Measurements from ENCODE around the gene MTMR2.

MTMR2 gene

GRCh38 chr11:95923728-95924413 is at the start of gene MTMR2:
Gene MTMR2, minus strand, starts transcription at chr11:95924107. Its CDS starts 153 bp downstream, at chr11:95923954.
- no peak for DNase-seq

- no peak for DNase-seq
Measured at GRCh38 chr11:95972060-95972459, 48.2 kb upstream of the MTMR2 start.

GRCh38 chr11:95968585-95968984 is 44.7 kb upstream of the MTMR2 start:
- no peak for DNase-seq

GRCh38 chr11:95964281-95964680 is 40.4 kb upstream of the MTMR2 start:
- no peak for DNase-seq

GRCh38 chr11:95961758-95962157 is 37.9 kb upstream of the MTMR2 start:
- DNase-seq = no peak

DNA sequence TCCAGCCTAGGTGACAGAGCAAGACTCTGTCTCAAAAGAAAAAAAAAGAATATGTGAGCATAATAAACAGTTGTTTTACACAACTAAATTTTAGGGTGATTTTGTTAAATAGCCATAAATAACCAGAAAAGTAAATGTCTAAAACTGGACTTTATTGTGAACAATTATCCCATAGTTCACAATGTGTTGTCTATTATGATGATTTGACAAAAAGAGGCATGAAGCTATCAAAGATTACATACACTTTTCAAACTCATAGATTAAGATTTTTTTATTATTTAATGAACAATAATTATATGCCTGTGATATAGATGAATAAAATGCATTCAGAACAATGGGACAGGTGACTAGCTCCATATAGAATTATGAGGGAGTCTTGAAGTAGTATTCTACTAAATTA is 27.0 kb upstream of the MTMR2 start:
- DNase-seq = no peak

- DNase-seq = no peak
Measured at GRCh38 chr11:95948637-95949036, 24.7 kb upstream of the MTMR2 start.

- DNase-seq = no peak
Measured at GRCh38 chr11:95944623-95945022, 20.7 kb upstream of the MTMR2 start.

DNA sequence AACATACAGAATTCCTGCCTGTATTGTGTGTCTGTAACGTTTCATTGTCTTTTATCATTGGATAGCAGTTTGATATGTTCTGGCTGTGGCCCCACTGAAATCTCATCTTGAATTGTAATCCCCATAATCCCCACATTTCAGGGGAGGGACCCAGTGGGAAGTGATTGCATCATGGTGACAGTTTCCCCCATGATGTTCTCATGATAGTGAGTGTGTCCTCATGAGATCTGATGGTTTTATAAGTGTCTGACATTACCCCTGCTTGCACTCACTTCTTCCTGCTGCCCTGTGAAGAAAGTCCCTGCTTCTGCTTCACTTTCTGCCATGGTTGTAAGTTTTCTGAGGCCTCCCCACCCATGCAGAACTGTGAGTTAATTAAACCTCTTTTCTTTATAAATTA is 19.6 kb upstream of the MTMR2 start:
- DNase-seq = no peak

- no peak for DNase-seq
Measured at GRCh38 chr11:95939091-95939490, 15.2 kb upstream of the MTMR2 start.

DNA sequence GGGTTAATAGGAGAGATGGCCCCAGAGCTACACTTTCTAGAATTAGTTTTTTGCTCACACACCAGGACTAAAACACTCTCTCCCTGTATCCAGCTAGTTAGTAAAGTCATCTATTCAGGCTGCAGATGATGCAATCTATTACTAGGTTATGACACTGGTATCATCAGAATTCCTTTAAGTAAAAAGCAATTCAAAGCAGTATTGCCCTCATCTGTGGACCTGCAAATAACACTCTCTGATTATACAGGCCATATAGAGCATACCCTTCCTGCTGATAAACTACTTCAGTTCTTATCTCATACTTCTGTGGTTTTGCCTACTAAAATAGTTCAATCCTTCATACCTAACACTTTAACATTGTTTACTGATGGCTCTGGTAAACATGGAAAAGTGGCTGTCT is 13.5 kb upstream of the MTMR2 start:
- DNase-seq = no peak

DNA sequence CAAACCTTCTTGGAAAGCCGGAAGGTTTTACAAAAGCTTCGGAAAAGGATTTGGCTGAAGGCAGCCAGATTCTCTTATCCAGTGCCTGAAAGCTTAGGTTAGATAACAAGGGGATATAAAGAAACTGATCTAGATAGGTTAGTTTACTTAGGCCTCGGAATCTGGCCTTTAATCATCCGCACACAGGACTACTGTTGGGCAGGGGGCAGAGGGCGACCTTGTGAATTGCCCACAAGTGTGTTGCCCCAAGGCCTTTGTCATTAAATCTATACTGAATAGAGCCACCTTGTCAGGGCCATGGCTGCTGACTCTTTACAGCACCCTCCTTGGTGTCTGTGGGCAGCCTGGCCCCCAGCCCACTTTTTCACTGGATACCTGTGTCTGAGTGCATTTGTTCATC is 9.7 kb upstream of the MTMR2 start:
- no peak for DNase-seq

GRCh38 chr11:95931916-95932315 is 8.0 kb upstream of the MTMR2 start:
- DNase-seq = no peak

DNA sequence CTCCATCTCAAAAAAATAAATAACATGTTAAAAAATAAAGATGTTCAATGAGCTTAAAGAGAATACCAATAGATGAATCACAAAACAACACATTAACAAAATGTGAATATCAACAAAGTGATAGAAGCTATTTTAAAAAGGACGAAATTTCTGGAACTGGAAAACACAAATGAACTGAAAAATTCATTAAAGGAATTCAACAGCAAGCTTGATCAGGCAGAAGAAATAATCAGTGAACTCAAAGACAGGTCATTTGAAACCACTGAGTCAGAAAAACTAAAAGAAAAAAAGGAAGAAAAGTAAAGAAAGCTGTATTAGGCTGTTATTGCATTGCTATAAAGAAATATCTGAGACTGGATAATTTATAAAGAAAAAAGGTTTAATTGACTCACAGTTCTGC is 7.0 kb upstream of the MTMR2 start:
- no peak for DNase-seq

DNA sequence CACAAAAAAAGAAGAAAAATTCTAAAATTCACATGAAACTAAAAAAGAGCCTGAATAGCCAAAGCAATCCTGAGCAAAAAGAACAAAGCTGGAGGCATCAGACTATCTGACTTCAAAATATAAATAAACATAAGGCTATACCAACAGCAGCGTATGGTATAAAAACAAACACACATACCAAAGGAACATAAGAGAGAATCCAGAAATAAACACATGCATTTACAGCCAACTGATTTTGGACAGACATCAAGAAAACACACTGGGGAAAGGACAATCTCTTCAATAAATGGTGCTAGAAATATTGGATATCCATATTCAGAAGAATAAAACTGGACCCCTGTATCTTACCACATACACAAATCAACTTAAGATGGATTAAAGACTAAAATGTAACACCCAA is 2.8 kb upstream of the MTMR2 start:
- DNase-seq = no peak

DNA sequence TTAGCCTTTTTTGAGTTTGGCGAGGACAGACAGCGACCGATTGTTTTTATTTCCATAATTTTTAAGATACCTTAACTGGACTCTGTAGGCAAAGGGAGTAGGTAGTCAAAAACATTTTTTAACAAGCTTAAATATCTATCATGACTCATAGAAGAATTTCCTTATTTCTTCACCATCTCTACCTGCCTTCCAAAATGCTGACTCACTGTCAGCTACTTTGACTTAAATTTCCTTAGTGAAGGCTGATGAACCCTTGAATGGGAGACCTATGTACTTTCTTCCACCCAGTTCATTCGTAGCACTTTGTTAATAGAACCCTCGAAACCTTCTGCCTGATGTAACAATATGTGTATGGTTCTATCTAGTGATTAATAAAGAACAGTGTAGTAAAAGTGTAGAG is 1.1 kb upstream of the MTMR2 start:
- DNase-seq = no peak

- no peak for DNase-seq
Measured at GRCh38 chr11:95924414-95924760, 480 bp upstream of the MTMR2 start.

GRCh38 chr11:95923439-95923727 is 524 bp downstream of the MTMR2 start:
- DNase-seq = no peak

DNA sequence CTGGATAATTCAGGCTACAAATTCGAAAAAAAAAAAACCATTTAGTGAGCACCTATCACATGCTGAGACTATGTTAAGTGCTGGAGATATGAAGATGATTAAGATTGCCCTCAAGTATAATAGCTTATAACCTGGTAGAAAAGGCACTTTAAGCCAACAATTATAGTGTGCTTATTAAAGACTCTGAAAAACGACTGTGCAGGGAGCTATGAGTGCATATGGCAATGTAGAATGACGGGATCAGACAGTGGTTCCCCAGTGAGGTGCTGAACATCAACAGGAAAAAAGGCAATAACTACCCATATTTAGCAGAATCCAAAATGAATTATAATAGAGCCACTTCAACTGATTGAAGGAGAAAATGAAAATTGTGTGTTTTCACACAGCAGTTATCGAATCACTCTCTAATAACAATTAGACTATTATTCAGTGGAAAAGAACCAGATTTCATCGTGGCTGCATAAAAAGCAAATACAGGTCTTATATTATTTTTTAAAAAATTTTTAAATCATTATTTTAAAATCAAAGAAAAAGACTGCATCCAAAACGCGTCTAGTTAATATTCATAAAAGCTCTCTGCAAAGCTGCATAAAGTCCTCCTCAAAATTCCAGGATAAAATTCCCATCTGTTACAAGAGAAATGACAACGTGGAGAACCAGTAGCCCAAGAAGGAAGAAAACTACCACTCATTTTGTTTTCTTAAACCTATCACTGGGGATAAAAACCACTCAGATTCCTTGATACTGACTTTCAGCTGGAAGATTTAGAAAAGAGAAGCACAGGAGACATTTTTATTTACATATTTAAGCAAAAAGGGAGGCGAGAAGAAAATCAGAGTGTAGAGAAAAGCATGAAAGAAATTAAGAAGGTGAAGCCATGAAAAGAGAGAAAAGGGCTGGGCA is 1.1 kb downstream of the MTMR2 start:
- no peak for DNase-seq

DNA sequence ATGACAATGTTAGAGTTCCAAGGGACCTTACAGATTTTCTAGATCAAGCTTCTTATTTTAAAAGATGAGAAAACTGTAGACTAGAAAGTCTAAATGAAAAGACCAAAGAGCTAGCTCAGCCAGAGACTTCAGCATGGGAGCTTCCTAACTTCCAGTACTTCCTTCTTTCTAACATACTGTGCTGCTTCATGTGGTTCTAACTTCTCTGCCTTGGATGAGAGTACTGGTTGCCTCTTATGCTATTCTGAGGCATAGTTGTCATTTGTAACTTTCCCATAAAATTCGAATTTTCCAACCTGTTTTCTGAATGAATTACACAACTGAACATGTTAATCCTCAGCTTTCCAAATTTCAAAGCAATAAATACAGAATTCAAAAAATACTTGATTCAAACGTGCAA is 1.8 kb downstream of the MTMR2 start:
- no peak for DNase-seq

DNA sequence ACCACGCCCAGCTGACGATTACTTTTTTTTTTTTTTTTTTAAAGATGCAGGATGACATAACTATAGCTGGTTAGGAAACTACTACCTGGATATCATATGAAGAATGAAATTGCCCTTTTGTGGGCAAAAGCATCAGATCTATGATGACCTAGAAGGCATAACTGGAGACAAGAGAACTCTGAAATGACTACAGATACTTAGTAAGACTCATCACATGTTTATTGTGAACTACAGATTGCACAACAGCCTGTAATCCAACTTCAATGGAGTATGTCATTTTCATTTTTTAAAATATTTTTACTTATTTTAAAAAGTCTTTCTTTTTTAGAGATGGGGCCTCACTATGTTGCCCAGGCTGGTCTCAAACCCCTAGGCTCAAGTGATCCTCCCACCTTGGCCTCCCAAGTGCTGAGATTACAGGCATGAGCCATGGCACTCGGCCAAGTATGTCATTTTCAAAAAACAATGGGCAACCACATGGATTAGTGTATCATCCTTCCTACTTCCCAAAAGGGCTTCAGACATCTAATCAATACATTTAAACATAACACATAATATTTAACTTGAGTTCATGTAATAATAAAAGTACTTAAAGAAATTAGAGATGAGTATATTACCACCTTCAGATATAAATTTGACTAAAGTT is 3.3 kb downstream of the MTMR2 start:
- DNase-seq = no peak

- no peak for DNase-seq
Measured at GRCh38 chr11:95919514-95919913, 4.4 kb downstream of the MTMR2 start.

- no peak for DNase-seq
Measured at GRCh38 chr11:95918720-95919119, 5.2 kb downstream of the MTMR2 start.

GRCh38 chr11:95918056-95918455 is 5.9 kb downstream of the MTMR2 start:
- no peak for DNase-seq
